ENCODE results near the gene TMEM252.

The TMEM252 gene

DNA sequence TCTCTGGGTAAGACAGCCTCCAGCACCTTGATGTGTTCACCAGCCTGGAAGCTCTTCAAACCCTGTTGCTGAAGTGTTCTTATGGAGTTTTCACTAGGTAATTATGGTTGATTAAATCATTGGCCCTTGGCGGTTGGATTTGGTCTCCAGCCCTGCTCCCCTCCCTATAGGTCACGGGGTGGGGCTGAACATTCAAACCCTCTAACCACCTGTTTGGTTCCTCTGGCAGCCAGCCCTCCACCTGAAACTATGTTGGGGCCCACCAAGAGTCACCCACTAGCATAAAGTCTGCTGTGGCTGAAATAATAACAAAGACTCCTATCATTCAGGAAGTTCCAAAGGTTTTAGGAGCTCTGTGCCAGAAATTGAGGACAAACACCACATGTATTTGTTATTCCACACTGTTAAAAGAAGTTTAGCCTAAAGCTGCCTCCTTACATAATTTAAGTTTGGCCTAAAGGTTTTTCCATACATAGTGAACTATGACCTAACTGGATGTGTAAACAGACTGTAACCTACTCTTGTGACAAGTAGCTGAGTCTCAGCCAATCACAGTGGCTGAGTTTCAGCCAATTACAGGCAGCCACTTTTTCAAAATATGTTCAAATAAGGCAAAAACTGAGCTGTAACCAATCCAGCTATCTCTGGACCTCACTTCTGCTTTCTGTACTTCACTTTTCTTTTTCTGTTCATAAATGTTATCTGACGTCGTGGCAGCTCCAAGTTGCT lies 34.8 kb downstream of the TMEM252 start:
- TF ChIP-seq, protein P1, sequence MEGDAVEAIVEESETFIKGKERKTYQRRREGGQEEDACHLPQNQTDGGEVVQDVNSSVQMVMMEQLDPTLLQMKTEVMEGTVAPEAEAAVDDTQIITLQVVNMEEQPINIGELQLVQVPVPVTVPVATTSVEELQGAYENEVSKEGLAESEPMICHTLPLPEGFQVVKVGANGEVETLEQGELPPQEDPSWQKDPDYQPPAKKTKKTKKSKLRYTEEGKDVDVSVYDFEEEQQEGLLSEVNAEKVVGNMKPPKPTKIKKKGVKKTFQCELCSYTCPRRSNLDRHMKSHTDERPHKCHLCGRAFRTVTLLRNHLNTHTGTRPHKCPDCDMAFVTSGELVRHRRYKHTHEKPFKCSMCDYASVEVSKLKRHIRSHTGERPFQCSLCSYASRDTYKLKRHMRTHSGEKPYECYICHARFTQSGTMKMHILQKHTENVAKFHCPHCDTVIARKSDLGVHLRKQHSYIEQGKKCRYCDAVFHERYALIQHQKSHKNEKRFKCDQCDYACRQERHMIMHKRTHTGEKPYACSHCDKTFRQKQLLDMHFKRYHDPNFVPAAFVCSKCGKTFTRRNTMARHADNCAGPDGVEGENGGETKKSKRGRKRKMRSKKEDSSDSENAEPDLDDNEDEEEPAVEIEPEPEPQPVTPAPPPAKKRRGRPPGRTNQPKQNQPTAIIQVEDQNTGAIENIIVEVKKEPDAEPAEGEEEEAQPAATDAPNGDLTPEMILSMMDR (IDR thresholded peaks at IDR 0.05; ENCODE audit: control insufficient read depth, insufficient read depth, low read depth, low read length, missing control alignments): no peak
- H3K4me3 ChIP-seq (ENCODE audit: control insufficient read depth, low read depth, low read length): no peak overlapping the region
- DNase-seq (ENCODE audit: low read depth): no peak

DNA sequence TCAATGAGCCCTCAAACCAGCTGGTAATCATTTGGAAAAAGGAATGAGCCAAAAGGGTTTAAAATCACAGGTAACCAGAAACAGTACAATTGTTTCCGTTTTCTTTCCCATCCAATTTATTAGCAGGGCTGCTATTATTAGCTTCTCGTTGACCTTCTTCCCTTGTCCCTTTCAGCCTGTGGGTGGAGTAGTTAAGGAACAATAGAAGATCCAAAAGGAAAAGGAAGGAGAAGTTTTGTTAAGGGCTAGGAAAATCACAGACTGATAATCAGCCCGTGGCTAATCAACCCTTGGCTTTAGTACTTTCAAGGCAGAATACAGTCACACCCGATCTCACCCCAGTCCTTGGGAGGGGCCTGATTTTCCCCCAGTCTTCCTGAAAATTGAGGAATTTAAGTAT lies 38.4 kb downstream of the TMEM252 start:
- TF ChIP-seq, protein P1 (IDR thresholded peaks at IDR 0.05; ENCODE audit: control insufficient read depth, insufficient read depth, low read depth, low read length, missing control alignments): no peak
- no peak overlapping the region for H3K4me3 ChIP-seq (ENCODE audit: control insufficient read depth, low read depth, low read length)
- DNase-seq (ENCODE audit: low read depth): no peak

DNA sequence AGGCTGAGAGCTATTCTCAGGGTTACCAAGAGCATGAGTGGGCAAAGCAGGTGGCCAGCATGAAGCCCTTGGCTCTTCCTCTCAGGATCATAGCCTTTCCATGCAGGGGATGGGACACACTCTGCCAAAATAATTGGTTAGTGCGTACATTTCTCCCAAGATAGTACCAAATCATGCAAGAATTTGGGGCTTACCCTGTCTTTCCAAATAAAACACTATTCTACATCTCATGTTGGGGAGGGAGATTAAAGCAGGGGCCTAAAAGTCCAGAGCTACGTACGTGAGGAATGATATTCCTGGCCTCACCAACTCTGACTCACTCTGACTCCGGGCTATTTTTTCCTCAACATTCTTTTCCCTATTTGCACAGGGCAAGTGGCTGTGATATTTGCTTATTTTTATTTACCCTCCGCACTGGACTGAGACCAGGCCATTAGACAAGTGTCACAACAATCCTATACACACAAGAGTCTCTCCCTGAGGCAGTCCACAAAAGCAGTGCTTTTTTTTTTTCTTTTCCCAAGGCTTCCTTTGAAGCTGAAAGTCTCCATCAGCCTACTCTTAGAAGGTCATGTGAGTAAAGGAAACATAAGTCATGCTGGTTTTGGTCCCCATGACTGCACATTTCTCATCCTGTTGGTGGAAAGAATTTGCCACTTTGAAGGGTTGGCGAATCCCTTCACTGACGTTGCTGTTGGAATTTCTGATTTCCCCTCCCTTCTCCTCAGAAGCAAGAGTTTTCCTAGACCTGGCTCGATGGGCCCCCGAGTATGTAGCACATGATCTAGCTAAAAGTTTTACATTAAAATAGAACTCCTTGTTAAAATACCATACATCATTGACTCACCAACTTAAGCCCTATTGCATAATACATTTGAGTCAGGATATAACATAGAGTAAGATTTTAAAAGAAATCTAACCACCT lies 40.0 kb downstream of the TMEM252 start:
- TF ChIP-seq, protein P1 (IDR thresholded peaks at IDR 0.05; ENCODE audit: control insufficient read depth, insufficient read depth, low read depth, low read length, missing control alignments): no peak
- H3K4me3 ChIP-seq (ENCODE audit: control insufficient read depth, low read depth, low read length): no peak overlapping the region
- no peak for DNase-seq (ENCODE audit: low read depth)

DNA sequence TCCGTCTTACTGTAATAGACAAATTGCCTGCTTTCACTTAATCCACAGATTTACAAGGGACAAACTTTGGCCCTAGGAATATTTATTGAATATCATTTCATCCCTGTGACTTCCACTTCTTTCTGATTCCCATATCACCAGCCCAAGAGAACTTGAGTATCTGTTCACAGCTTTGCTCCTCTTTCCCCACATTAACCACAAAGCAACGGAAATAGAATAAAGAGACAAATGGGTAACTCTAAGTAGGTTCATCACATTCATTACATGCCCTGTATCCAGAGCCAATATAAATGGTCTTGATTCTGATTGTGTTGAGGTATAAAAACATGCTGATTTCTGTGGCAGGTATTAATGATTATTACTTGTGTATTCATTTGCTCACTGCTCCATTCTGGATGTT lies 41.9 kb downstream of the TMEM252 start:
- DNase-seq (ENCODE audit: low read depth): no peak
- TF ChIP-seq, protein P1 (IDR thresholded peaks at IDR 0.05; ENCODE audit: control insufficient read depth, insufficient read depth, low read depth, low read length, missing control alignments): no peak
- no peak overlapping the region for H3K4me3 ChIP-seq (ENCODE audit: control insufficient read depth, low read depth, low read length)

DNA sequence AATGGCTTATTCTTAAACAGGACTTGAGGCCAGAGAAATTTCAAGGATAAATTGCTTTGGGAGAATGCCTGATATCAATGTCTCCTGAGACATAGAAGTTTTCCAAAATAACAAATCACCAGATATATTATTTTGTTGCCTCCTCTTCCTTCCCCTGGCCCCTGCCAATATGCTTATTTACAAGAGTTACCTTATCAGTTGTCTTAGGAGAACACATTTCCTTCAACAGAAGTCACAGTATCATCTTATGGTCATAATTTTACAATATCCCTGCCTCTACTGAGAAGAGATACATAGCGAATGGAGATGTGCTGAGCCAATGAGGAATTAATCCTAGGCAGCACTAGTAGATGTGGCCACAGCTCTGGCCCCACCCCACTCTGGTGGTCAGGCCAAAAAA lies 43.1 kb downstream of the TMEM252 start:
- H3K4me3 ChIP-seq (ENCODE audit: control insufficient read depth, low read depth, low read length): no peak overlapping the region
- TF ChIP-seq, protein P1 (IDR thresholded peaks at IDR 0.05; ENCODE audit: control insufficient read depth, insufficient read depth, low read depth, low read length, missing control alignments): no peak
- no peak for DNase-seq (ENCODE audit: low read depth)

DNA sequence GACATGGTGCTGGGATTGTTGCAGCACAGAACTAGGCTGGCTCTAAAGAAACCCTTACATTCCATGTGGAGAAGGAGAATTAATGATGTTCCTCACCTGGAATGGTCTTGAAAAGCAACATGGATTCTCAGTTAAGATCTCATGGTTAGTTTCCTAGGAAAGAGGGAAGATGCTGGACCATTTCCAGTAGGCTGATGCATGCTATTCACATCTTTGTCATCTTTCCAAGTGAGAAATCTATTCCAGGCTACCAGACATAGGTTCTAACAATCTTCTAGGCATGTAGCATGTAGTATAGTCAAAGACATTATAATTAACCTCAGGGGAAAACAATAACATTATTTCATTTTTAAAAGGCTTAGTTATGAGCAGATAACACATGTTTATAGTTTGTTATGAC lies 44.3 kb downstream of the TMEM252 start:
- no peak for DNase-seq (ENCODE audit: low read depth)
- no peak overlapping the region for H3K4me3 ChIP-seq (ENCODE audit: control insufficient read depth, low read depth, low read length)
- TF ChIP-seq, protein P1 (IDR thresholded peaks at IDR 0.05; ENCODE audit: control insufficient read depth, insufficient read depth, low read depth, low read length, missing control alignments): no peak

Data from AG09309 (cell line).